ENCODE results near the gene SLC1A5. TPM values are rescaled to one million over a fixed set of nuclear protein-coding genes. Genes with fewer than 3 reads are reported as not detected.

The SLC1A5 gene
- polyA plus RNA-seq, 3 donors, result 34.6 to 64.9 (median 57.3) TPM

DNA sequence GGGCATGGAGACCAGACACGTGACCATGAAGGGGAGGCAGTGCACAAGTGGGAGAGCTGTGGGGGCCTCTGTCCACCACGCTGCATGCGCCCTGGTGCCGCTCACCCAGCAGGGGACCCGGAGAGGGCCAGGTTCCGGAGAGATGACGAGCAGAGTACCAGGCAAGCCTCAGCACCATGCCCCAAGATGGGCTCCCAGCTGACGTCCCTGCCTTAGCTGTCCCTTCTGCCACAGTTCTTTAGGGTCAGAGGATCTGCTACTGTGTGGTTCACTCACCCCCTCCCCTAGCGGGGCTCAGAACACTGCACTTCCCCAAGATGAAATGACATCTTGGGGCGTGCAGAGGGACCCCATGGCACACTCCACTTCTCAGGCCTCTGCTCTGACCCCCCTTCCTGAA is 61.8 kb downstream of the SLC1A5 start:
- WGBS (ENCODE audit: insufficient coverage), result 95% methylated on average over 10 of the region's 10 CpGs
- H4K20me1 ChIP-seq (ENCODE audit: insufficient read depth, low read length), result peaks cover 99% of the 10 kb centered on the region

DNA sequence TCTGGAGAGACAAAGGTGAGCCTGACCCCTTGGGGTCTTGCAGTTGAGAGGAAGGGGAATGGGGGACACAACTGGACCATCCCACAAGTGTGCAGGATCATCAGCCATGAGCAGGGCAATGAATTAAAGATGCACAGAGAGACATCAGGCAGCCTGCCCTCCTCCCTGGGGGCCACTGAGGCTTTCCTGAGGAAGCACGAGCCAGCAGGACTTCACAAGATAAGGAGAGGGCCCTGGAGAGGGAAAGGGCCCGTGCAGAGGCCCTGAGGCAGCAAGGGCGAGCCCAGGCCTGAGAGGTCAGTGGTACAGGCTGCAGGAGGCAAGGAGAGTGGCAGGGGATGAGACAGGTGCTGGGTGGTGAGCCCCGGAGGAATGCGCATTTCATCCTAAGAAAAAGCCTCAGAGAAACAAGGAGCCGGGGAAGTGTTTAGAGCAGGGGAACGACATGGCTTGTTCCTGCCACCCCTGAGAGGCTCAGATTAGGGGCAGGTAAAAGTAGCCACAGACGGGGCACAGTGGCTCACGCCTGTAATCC is 62.5 kb downstream of the SLC1A5 start:
- Histone ChIP-seq H2AFZ (ENCODE audit: insufficient read depth, low read depth, low read length, poor library complexity, severe bottlenecking) (no peak overlapping the region), H4K20me1 (ENCODE audit: insufficient read depth, low read length) (peaks cover 100% of the 10 kb centered on the region), H3K4me3 (replicated peaks in 1 of 3; ENCODE audit: low read depth in 2 of 3, low read length in 3 of 3) (no peak overlapping the region), H3K4me2 (replicated peaks; ENCODE audit: extremely low read depth, low read length, poor library complexity, severe bottlenecking) (no peak overlapping the region), H3K79me2 (ENCODE audit: insufficient read depth, low read length) (peaks cover 33% of the 10 kb centered on the region), H3K36me3 (replicated peaks in 1 of 2; ENCODE audit: control insufficient read depth in 1 of 2, insufficient read depth in 2 of 2, low read length in 2 of 2) (peaks cover 97 to 99% of the 10 kb centered on the region in 2 donors), H3K27me3 (ENCODE audit: control insufficient read depth in 2 of 2, insufficient read depth in 2 of 2, low read length in 2 of 2) (no peaks in the 10 kb centered on the region), H3K9me3 (replicated peaks in 1 of 2; ENCODE audit: control insufficient read depth in 1 of 2, insufficient read depth in 1 of 2, low read length in 2 of 2) (no peaks in the 10 kb centered on the region), H3K4me1 (ENCODE audit: control insufficient read depth in 1 of 2, insufficient read depth in 2 of 2, low read length in 2 of 2) (peaks cover 21 to 26% of the 10 kb centered on the region in 2 donors), H3K27ac (ENCODE audit: low read depth in 1 of 2, low read length in 2 of 2) (no peak overlapping the region), H3K9ac (ENCODE audit: insufficient read depth, low read length, poor library complexity, severe bottlenecking) (no peak overlapping the region)
- TF ChIP-seq, protein P1, sequence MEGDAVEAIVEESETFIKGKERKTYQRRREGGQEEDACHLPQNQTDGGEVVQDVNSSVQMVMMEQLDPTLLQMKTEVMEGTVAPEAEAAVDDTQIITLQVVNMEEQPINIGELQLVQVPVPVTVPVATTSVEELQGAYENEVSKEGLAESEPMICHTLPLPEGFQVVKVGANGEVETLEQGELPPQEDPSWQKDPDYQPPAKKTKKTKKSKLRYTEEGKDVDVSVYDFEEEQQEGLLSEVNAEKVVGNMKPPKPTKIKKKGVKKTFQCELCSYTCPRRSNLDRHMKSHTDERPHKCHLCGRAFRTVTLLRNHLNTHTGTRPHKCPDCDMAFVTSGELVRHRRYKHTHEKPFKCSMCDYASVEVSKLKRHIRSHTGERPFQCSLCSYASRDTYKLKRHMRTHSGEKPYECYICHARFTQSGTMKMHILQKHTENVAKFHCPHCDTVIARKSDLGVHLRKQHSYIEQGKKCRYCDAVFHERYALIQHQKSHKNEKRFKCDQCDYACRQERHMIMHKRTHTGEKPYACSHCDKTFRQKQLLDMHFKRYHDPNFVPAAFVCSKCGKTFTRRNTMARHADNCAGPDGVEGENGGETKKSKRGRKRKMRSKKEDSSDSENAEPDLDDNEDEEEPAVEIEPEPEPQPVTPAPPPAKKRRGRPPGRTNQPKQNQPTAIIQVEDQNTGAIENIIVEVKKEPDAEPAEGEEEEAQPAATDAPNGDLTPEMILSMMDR (IDR thresholded peaks at IDR 0.05), result no peak
- WGBS (ENCODE audit: insufficient coverage), result 99% methylated on average over 9 of the region's 9 CpGs
- Mint-ChIP-seq H3K4me1 (peaks cover 32% of the 10 kb centered on the region), H3K27ac (no peak overlapping the region), H3K9me3 (peaks cover 0 to 2% (median 0%) of the 10 kb centered on the region in 7 donors), H3K36me3 (peaks cover 86 to 99% of the 10 kb centered on the region in 2 donors), H3K27me3 (ENCODE audit: low read depth in 3 of 3) (peaks cover 2 to 3% (median 2%) of the 10 kb centered on the region in 3 donors), H3K4me3 (no peak overlapping the region)
- intact Hi-C loops (cut with micrococcal nuclease), result no loop called here
- DNase-seq, result no peak

More for the DNA sequence above, 61.8 kb downstream of the SLC1A5 start:
- no peaks in the 10 kb centered on the region for H3K27me3 ChIP-seq (ENCODE audit: control insufficient read depth in 2 of 2, insufficient read depth in 2 of 2, low read length in 2 of 2)
- intact Hi-C loops (cut with micrococcal nuclease), result no loop called here
- H3K9me3 ChIP-seq (replicated peaks in 1 of 2; ENCODE audit: control insufficient read depth in 1 of 2, insufficient read depth in 1 of 2, low read length in 2 of 2), result no peaks in the 10 kb centered on the region
- TF ChIP-seq, protein P1 (IDR thresholded peaks at IDR 0.05), result no peak
- no peak overlapping the region for H2AFZ ChIP-seq (ENCODE audit: insufficient read depth, low read depth, low read length, poor library complexity, severe bottlenecking)
- H3K27me3 Mint-ChIP-seq (ENCODE audit: low read depth in 3 of 3), result peaks cover 2% of the 10 kb centered on the region in 3 donors
- H3K36me3 ChIP-seq (replicated peaks in 1 of 2; ENCODE audit: control insufficient read depth in 1 of 2, insufficient read depth in 2 of 2, low read length in 2 of 2), result peaks cover 91 to 92% of the 10 kb centered on the region in 2 donors
- no peak overlapping the region for H3K9ac ChIP-seq (ENCODE audit: insufficient read depth, low read length, poor library complexity, severe bottlenecking)
- H3K9me3 Mint-ChIP-seq, result peaks cover 0 to 2% (median 0%) of the 10 kb centered on the region in 7 donors
- no peak overlapping the region for H3K27ac ChIP-seq (ENCODE audit: low read depth in 1 of 2, low read length in 2 of 2)
- no peak overlapping the region for H3K4me3 ChIP-seq (replicated peaks in 1 of 3; ENCODE audit: low read depth in 2 of 3, low read length in 3 of 3)
- peaks cover 33% of the 10 kb centered on the region for H3K79me2 ChIP-seq (ENCODE audit: insufficient read depth, low read length)
- no peak overlapping the region for H3K4me2 ChIP-seq (replicated peaks; ENCODE audit: extremely low read depth, low read length, poor library complexity, severe bottlenecking)
- peaks cover 28 to 33% of the 10 kb centered on the region in 2 donors for H3K4me1 ChIP-seq (ENCODE audit: control insufficient read depth in 1 of 2, insufficient read depth in 2 of 2, low read length in 2 of 2)
- no peak overlapping the region for H3K27ac Mint-ChIP-seq
- H3K4me3 Mint-ChIP-seq, result no peak overlapping the region
- peaks cover 82 to 94% of the 10 kb centered on the region in 2 donors for H3K36me3 Mint-ChIP-seq
- H3K4me1 Mint-ChIP-seq, result peaks cover 36% of the 10 kb centered on the region
- no peak for DNase-seq

All from CD14-positive monocyte (primary cell).